GM12892 (cell line): ENCODE data around the gene GALNT2.

Experiments
- POLR2A ChIP-seq: IDR thresholded peaks from 2 replicates; pipeline ENCODE4 v1.6.1; 2011; ENCODE audit warnings: low read depth, low read length, control low read depth
- POLR2AphosphoS5 ChIP-seq: IDR thresholded peaks from 2 replicates; pipeline ENCODE4 v1.6.1; 2011; ENCODE audit warnings: low read depth, low read length, control low read depth
- TAF1 ChIP-seq: IDR thresholded peaks from 2 replicates; pipeline ENCODE4 v1.6.1; 2011; ENCODE audit warnings: low read depth, mild to moderate bottlenecking, control low read depth, low read length, borderline replicate concordance

DNA sequence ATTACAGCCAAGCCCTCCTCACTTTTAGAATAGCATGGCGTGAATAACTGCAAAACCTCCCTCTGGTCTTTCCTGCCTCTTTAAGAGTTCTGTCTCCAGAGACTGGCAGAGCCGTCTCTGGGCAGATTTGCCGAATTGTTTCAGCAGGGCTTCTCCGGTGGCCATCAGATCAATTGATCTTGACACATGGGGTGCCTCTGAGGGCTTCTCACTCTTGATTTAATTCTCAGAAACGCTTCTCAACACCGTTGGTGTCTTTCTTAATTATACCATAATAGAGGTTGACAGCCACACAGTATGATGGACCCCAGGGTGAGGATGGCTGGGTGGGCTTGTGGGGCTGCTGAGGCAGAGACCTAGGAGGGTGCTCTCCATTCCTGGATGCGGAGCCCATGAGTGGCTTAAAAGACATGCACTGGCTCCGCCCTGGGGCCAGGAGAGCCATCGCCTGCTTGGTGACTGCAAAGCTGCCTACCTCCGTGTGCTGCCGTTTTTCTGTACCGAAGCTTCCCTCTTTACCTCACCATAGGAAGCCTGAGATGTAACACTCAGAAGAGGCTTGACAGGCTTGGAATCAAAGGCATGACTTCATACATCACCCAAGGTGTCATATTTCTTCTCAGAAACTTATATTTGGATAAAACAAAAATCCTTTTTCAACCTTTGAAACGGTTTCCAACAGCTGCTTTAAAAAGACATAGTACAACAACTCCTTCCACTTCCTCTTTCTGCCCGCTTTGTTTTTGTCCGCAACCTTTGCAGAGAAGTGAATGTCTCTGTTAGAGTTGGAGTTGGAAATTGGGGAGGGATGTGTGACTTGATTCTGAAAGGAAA, 82.9 kb downstream of the GALNT2 start:
- no peak for TF ChIP-seq POLR2A
- TF ChIP-seq POLR2AphosphoS5, result no peak
- TF ChIP-seq TAF1, result no peak
